Adipose tissue (tissue), 3 donors: Measurements from ENCODE around the gene HNF4A. TPM values are rescaled to one million over a fixed set of nuclear protein-coding genes. Genes with fewer than 3 reads are reported as not detected.
"Not testable (repeated sequence)": the region's sequence is repeated elsewhere in the genome, so short reads cannot be mapped to it uniquely, and the experiment has no call there.

Source experiments
- H3K27ac ChIP-seq: one replicate; pipeline ENCODE4 v1.5.1; 2013; ENCODE audit warnings: low read depth, low read length
- WGBS, 3 donors: extraction: QIAGEN DNeasy Blood & Tissue Kit; methylation state at CpG; one replicate each; pipeline ENCODE4 v1.1.7; 2013; 5-methylcytosine and 5-hydroxymethylcytosine counted together
- polyA plus RNA-seq, 3 donors: library from polyadenylated mRNA; stranded (reverse); fragments of 200-250 nt; gene quantifications; one replicate each; pipeline ENCODE4 v1.2.3, GENCODE V29; 2013
- donor health status: healthy with polysubstance abuse.
- donor health status: Bipolar disorder and iron deficiency.
- donor health status: healthy.

HNF4A gene
- polyA plus RNA-seq, 3 donors, result 0.22 to 13.6 (median 0.68) TPM

DNA sequence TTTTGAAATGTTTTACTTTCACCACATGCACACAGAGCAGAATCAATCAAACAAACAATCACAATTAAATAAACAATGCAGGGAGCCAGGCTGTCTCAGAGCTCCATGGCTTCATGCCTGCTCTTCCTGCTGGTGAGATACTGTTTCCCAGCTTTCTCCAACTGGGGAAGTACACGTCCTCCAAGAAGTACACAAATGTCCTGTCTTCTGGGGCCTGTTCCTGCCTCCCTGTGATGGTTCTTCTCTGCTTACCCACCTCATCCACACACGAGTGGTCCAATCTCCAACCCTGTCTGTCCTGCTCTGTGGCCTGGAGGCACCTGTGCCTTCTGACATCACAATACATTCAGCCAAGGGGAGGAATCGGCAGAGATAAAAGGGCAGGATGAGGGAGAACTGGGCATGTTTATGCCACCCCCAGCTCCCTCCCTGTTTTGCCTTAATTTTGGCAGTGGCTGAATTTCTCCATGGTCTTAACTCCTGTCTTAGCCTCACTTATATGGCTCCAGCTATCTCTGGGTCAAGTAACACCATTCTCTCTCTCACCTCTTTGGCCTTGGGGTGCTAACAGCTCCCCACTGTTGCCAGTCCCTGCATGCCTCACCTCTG, 94.9 kb downstream of the HNF4A start:
- no peak overlapping the region for H3K27ac ChIP-seq
- 40 to 59% (median 54%) methylated on average over 3 of the region's 3 CpGs for WGBS, 3 donors

DNA sequence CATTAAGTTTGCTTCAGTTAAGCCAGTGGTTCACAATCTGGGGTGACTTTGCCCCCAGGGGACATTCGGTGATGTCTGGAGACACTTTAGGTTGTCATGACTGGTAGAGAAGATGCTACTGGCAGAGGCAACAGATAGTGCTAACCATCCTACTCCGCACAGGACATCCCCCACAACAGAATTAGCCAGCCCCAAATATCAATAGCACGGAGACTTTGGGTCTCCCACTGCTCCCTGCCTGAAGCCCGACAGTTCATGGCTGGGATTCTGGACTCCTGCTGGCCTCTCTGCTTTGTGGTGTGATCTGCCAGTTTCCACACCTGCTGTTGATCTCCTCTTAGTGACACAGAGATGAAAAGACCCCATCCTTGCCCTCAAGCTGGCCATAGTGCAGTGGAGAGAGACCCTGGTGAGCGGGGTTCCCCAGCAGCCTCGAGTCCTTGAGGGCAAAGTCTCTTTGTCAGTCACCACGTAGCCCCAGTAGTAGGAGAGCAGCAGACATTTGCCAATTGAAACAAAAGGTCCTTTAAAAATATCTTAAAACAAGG, 95.5 kb downstream of the HNF4A start:
- no peak overlapping the region for H3K27ac ChIP-seq
- WGBS, 3 donors, result 72 to 81% (median 78%) methylated on average over 7 of the region's 7 CpGs

DNA sequence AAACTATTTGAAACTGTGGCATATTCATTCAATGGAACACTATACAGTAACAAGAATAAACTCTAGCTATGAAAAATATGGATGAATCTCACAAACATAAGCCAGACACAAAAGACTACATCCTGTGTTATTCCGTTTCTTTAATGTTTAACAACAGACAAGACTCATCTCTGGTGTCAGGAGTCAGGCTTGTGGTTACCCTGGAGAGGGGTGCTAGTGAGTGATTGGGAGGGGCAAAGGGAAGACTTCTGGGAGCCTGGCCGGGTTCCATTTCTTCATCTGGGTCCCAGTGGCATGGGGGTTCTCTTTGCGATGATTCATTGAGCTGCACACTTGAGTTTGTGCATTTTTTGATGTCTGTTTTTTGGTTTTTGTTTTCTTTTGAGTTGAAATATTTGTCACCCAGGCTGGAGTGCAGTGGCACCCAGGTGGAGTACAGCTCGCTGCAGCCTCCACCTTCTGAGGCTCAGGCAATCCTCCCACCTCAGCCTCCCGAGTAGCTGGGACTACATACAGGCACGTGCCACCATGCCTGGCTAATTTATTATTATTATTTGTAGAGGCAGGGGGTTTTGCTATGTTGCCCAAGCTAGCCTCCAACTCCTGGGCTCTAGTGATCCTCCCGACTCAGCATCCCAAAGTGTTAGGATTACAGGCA, 98.9 kb downstream of the HNF4A start:
- no peak overlapping the region for H3K27ac ChIP-seq
- 81 to 89% (median 85%) methylated on average over 7 of the region's 7 CpGs for WGBS, 3 donors

DNA sequence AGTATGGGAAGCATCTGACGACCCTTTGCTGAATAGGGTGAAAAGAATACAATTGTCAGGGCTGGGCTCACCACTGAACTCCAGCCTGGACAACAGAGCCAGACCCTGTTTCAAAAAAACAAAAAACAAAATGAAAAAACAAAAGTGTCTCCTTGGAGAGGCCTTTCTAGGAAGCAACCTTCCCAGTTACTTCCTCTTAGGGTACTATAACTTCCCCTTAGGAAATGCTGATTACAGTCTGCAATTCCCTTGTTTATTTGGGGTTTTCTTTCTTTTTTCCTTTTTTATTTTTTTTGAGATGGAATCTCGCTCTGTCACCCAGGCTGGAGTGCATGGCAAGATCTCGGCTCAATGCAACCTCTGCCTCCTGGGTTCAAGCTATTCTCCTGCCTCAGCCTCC, 99.6 kb downstream of the HNF4A start:
- 40 to 82% (median 52%) methylated on average over 3 of the region's 3 CpGs for WGBS, 3 donors

GRCh38 chr20:44456611-44457010, 101.1 kb downstream of the HNF4A start:
- H3K27ac ChIP-seq, result no peak overlapping the region
- WGBS, 3 donors, result 88 to 92% (median 88%) methylated on average over 8 of the region's 8 CpGs

More for the DNA sequence above, 99.6 kb downstream of the HNF4A start:
- H3K27ac ChIP-seq, result no peak overlapping the region

DNA sequence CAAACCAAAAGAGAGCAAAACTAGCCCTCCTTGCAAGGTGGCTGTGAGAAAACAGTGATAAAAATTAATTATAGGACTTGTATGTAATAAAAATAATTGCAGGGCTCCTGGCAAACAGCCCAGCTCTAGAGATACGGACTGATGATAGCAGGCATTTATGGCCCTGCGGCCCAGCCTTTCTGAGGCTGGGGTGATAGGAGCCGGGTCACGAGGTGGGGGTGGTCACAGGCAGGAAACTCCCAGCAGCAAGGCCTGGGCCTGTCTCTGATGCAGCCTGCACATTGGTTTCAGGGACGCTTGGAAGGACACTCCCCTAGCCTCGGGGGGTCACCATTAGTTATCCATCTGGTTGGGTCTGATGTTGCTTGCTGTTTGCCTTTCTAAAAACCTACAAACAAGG, 101.5 kb downstream of the HNF4A start:
- no peak overlapping the region for H3K27ac ChIP-seq
- 60 to 76% (median 64%) methylated on average over 6 of the region's 6 CpGs for WGBS, 3 donors

- H3K27ac ChIP-seq, result no peak overlapping the region
- WGBS, 3 donors, result 75 to 83% (median 82%) methylated on average over 2 of the region's 2 CpGs
Measured at GRCh38 chr20:44459271-44459670, 103.8 kb downstream of the HNF4A start.

- no peak overlapping the region for H3K27ac ChIP-seq
- 11 to 22% (median 16%) methylated on average over 3 of the region's 3 CpGs for WGBS, 3 donors
Measured at GRCh38 chr20:44460795-44461141, 105.3 kb downstream of the HNF4A start.

DNA sequence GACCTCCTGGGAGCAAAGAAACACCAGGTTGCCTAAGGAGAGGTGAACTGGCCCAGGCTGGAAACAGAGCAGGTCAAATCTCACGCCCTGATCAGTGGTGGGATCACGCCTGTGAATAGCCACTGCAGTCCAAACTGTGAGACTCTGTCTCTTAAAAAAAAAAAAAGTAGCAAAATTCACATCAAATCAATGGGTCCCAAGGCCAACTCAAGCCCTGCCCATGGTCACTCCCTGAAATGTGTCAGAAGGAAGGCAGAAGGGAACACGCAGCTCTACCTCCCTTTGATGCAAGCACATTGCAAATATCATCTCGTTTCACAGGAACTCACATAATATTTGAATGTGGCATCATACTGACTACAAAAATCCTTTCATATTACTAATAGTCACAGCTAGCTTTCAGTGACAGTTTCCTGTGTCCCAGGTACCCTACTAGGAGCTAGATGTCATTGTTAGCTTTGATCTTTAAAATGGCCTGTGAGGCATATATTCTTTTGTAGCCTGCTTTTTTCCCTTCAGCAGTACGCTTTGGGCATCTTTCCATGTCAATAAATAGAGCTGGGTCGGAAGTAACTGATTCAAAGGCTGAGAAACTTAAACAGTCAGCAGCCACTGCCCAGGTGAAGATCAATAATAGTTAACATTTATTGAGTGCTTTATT, 105.8 kb downstream of the HNF4A start:
- no peak overlapping the region for H3K27ac ChIP-seq
- 33 to 78% (median 71%) methylated on average over 6 of the region's 6 CpGs for WGBS, 3 donors

DNA sequence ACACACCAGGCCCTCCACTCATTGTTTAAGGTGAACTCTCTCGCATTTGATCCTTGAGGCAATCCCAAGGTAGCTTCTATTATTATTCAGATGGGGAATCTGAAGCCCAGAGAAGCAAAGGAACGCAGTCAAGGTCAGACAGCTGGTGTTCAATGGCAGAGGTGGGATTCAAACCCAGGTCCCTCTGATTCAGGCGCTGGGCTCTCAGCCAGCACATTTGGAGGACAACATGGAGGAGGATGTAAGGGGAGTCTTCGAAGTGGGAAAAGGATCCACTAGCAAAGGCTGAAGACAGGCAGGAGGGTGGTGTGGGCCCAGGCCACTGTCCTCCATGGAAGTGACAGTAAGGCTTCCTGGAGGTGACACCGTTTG, 106.3 kb downstream of the HNF4A start:
- H3K27ac ChIP-seq, result no peak overlapping the region
- WGBS, 3 donors, result 47 to 82% (median 73%) methylated on average over 5 of the region's 5 CpGs

DNA sequence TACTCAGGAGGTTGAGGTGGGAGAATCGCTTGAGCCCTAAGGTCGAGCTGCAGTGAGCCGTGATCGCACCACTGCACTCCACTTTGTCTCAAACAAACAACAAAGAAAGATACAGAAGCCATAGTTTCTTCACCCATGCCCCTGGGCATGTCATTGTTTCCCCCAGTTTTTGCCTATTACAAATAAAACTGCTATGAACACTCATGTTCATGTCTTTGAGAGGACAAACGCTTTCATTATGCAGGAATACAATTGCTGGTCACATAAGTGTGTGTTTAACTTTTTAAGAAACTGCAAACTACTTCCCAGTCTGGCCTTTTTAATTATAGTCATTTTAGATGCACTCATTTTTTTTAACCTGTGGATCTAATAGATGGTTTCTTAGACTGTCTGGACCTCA, 108.0 kb downstream of the HNF4A start:
- 82 to 97% (median 85%) methylated on average over 5 of the region's 5 CpGs for WGBS, 3 donors
- no peak overlapping the region for H3K27ac ChIP-seq

DNA sequence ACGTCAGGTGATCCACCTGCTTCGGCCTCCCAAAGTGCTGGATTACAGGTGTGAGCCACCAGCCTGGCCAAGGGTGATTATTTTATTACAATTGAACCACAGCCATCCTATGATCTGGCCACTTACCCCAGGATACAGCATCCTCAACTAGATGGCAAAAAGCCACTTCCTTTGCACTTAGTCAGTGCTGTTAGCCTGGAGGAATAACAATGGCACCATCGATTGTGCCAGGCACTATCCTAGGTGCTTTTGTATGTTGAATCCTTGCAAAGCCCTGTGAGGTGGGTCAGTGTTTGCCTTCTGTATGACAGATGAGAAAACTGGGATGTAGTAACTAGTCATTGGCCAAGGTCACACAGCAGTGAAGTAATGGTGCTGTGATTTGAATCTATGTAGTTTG, 109.0 kb downstream of the HNF4A start:
- no peak overlapping the region for H3K27ac ChIP-seq
- WGBS, 3 donors, result 84 to 88% (median 85%) methylated on average over 3 of the region's 3 CpGs

GRCh38 chr20:44465001-44465560, 109.6 kb downstream of the HNF4A start:
- no peak overlapping the region for H3K27ac ChIP-seq
- WGBS, 3 donors, result 22 to 60% (median 57%) methylated on average over 3 of the region's 3 CpGs

DNA sequence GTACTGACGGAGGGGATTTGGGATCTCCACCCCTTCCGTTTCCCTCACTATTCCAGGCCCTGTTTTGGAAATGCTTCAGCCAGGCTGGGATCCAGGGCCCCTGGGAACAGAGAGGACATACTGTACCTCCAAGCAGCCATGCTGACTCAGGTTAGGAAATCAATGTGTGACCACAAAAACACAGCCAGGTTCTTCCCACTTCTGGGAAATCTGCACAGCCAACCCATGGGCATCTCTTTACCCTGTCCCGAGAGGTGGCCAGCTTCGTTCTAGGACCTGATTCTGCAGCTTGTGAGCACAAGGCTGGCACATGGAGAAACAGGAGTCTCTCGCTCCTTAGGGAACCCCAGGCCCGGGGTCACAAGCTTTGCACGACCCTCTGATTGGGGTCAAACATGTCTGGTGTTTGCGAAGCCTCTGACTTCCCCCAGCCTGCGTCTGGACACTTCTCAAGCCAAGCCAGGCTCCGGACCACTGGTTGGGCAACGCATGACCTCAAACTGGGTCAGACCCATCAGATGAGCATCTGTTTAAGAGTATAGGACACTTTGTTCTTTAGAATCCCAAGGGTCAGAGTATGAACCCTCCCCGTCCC, 111.9 kb downstream of the HNF4A start:
- no peak overlapping the region for H3K27ac ChIP-seq
- 59 to 73% (median 60%) methylated on average over 12 of the region's 12 CpGs for WGBS, 3 donors

DNA sequence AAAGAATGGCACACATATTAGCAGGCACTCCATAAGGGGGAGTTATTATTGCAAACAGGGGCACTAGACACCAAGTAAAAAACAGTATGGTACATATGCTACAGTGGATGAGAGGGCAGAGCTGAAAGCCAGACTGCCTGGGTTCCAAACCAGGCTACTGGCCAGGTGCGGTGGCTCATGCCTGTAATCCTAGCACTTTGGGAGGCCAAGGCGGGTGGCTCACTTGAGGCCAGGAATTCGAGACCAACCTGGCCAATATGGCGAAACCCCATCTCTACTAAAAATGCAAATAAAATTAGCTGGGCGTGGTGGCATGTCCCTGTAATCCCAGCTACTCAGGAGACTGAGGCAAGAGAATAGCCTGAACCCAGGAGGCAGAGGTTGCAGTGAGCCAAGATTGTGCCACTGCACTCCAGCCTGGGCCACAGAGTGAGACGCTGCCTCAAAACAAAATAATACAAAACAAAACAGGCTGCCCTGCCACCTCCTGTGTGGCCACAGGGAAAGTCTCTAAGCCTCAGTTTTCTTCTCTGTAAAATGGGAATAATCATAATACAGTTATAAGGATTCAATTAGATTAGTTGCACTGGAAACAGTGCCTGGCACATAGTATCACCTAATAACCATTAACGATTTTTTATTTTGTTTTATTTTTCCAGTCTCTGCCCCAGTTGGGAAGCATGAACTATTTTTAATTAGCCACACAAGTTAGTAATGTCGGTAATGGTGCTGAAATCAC, 112.7 kb downstream of the HNF4A start:
- H3K27ac ChIP-seq, result no peak overlapping the region
- 88 to 89% (median 89%) methylated on average over 8 of the region's 8 CpGs for WGBS, 3 donors

DNA sequence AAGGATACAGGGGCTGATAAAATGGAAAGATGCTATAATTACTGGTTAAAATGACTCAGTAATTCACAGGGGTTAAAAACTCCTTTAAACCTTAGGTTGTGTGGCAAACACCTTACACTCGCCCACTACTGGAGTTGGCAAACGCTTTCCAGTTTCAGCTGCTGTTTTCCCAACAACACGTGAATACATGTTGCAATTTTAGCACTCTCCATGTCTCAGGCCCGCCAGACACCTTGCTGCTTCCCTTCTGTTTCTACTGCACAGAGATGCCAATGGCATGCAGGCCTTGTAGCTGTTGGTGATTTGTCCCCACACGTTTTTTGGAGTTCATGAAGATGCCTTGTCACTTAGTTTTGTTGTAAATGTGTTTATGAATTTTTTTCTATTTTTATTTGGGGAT, 114.8 kb downstream of the HNF4A start:
- WGBS, 3 donors, result 45 to 54% (median 52%) methylated on average over 5 of the region's 5 CpGs
- H3K27ac ChIP-seq, result no peak overlapping the region

GRCh38 chr20:44471481-44471882, 116.0 kb downstream of the HNF4A start:
- H3K27ac ChIP-seq, result no peak overlapping the region
- WGBS, 3 donors, result 68 to 77% (median 75%) methylated on average over 2 of the region's 2 CpGs

GRCh38 chr20:44472283-44472682, 116.8 kb downstream of the HNF4A start:
- H3K27ac ChIP-seq, result not testable (repeated sequence)
- WGBS, 3 donors, result 88 to 92% (median 90%) methylated on average over 9 of the region's 9 CpGs
